Kidney capillary endothelial cell (primary cell): ENCODE results near the gene OSTC.

Experiments used
- DNase-seq: peaks from one replicate; pipeline ENCODE4 v3.0.0-alpha.2; 2018; ENCODE audit warnings: low spot score

Gene OSTC

DNA sequence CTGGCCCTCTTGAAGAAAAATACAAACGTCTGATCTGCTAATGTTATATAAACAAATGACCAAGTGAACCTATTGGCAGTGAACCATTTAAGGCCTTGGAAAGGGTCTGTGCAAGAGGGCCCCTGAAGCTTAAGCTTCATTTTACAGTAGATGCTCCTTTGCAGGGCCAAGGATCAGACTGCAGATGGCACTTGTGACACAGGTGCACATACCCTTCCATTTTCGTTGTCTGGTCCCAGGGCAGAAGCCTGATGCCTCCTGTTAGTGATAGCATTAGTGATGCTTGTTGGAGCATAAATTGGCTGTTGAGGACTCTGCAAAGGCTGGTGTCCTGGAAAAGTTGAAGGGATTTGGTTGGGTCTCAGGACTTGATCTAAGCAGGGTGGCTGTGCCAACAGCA lies 65.9 kb downstream of the OSTC start:
- no peak for DNase-seq

DNA sequence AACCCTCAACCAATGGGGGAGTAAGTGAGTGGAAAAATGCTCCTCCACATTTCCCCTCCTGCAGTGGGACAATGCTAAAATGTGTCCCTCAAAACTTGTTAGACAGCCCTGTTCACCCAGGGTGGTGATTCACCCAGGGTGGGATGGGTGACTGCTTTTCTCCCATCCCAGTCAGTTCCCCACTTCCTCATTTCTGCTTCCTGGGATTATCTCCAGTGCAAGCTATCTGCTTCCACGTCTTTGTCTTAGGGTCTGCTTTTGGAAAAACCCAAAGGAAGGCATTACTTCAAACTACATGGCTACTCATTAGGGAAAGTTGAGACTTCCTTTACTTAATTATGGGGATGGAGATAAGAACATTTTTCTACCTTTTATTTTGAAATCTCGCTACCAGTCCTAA lies 67.0 kb downstream of the OSTC start:
- no peak for DNase-seq
